MCF 10A (cell line): Measurements from ENCODE around the gene C2CD2. TPM values are rescaled to one million over a fixed set of nuclear protein-coding genes. Genes with fewer than 3 reads are reported as not detected.

ENCODE experiments used
- BruUV-seq: library from RNA; stranded (reverse); fragments of 400-500 nt; replicated peaks from 2 replicates; lab custom pipeline; 2021; lab: Mats Ljungman, UMichigan
- CTCF ChIA-PET: fragments of 300-600 bp; sonication (Branson Sonifier 250); formaldehyde crosslinking; extraction: SDS; loops from one replicate; lab custom pipeline; 2021; ENCODE audit warnings: antibody characterized with exemption, inconsistent platforms; lab: Yijun Ruan, JAX
- POLR2A ChIA-PET: fragments of 300-600, 350-650 bp; sonication (Branson Sonifier 250); formaldehyde crosslinking; extraction: SDS; loops from one replicate; lab custom pipeline; 2020; ENCODE audit warnings: antibody characterized with exemption, inconsistent platforms; lab: Yijun Ruan, JAX
- DNase-seq: peaks from one replicate; pipeline ENCODE4 v3.0.0-alpha.2; 2018; ENCODE audit not compliant: unreplicated experiment
- H3K27ac Mint-ChIP-seq: one replicate; pipeline ENCODE4 v1.8.0; 2022; ENCODE audit warnings: mild to moderate bottlenecking, low read depth, mixed read lengths; ENCODE audit not compliant: unreplicated experiment
- H3K27me3 Mint-ChIP-seq: one replicate; pipeline ENCODE4 v1.8.0; 2022; ENCODE audit warnings: mixed read lengths; ENCODE audit not compliant: insufficient read depth, unreplicated experiment
- H3K36me3 Mint-ChIP-seq: one replicate; pipeline ENCODE4 v1.8.0; 2022; ENCODE audit warnings: mild to moderate bottlenecking, moderate library complexity, mixed read lengths; ENCODE audit not compliant: insufficient read depth, unreplicated experiment
- H3K4me1 Mint-ChIP-seq: one replicate; pipeline ENCODE4 v1.8.0; 2022; ENCODE audit warnings: mixed read lengths; ENCODE audit not compliant: insufficient read depth, unreplicated experiment
- H3K4me3 Mint-ChIP-seq: one replicate; pipeline ENCODE4 v1.8.0; 2022; ENCODE audit warnings: mild to moderate bottlenecking, moderate library complexity, mixed read lengths; ENCODE audit not compliant: unreplicated experiment
- H3K9me3 Mint-ChIP-seq: one replicate; pipeline ENCODE4 v1.8.0; 2022; ENCODE audit warnings: mixed read lengths; ENCODE audit not compliant: unreplicated experiment
- intact Hi-C: fragments of 100-400 bp; cut with micrococcal nuclease; formaldehyde crosslinking; loops from 2 replicates; pipeline ENCODE4 v1.14.1; 2022
- total RNA-seq: library from RNA; stranded (reverse); gene quantifications from 2 replicates; pipeline ENCODE4 v1.2.3, GENCODE V29; 2022
- TF ChIP-seq, protein P1 (sequence below): fragments of 200-600 bp; IDR thresholded peaks from one replicate; pipeline ENCODE4 v1.8.0; 2022; ENCODE audit warnings: antibody characterized with exemption, mild to moderate bottlenecking; ENCODE audit not compliant: unreplicated experiment

The C2CD2 gene
- total RNA-seq, 1 experiment from 2014 or later: 25.1 TPM

GRCh38 chr21:41932191-41932575 is 21.6 kb downstream of the C2CD2 start:
- no TSS peak for BruUV-seq
- no peaks in the 10 kb centered on the region for H3K27me3 Mint-ChIP-seq
- DNase-seq: peak; percentile 91
- intact Hi-C loops: loop anchor here (2.0 kb wide), 2 partner anchors 21 to 53 kb away; partner anchors contain the start of gene PRDM15
- ChIA-PET CTCF (interaction anchor here (0.6 to 1.7 kb wide), 7 partner anchors 16 to 193 kb away, joined by 3 to 6 read pairs (median 3); no protein-coding TSS in a partner anchor), POLR2A (interaction anchor here (0.6 to 3.6 kb wide), 10 partner anchors 16 to 320 kb away, joined by 3 to 14 read pairs (median 5); partner anchors contain the start of genes PRDM15 and ZBTB21)
- TF ChIP-seq, protein P1, sequence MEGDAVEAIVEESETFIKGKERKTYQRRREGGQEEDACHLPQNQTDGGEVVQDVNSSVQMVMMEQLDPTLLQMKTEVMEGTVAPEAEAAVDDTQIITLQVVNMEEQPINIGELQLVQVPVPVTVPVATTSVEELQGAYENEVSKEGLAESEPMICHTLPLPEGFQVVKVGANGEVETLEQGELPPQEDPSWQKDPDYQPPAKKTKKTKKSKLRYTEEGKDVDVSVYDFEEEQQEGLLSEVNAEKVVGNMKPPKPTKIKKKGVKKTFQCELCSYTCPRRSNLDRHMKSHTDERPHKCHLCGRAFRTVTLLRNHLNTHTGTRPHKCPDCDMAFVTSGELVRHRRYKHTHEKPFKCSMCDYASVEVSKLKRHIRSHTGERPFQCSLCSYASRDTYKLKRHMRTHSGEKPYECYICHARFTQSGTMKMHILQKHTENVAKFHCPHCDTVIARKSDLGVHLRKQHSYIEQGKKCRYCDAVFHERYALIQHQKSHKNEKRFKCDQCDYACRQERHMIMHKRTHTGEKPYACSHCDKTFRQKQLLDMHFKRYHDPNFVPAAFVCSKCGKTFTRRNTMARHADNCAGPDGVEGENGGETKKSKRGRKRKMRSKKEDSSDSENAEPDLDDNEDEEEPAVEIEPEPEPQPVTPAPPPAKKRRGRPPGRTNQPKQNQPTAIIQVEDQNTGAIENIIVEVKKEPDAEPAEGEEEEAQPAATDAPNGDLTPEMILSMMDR: no peak
- peak overlapping the region; percentile 84 for H3K27ac Mint-ChIP-seq
- peaks cover 21% of the 10 kb centered on the region for H3K36me3 Mint-ChIP-seq
- peak overlapping the region; percentile 48 for H3K4me3 Mint-ChIP-seq
- H3K9me3 Mint-ChIP-seq: no peaks in the 10 kb centered on the region
- H3K4me1 Mint-ChIP-seq: peaks cover 36% of the 10 kb centered on the region

- BruUV-seq: no TSS peak
- Mint-ChIP-seq H3K27me3 (no peaks in the 10 kb centered on the region), H3K9me3 (no peaks in the 10 kb centered on the region), H3K4me1 (peaks cover 45% of the 10 kb centered on the region), H3K36me3 (peaks cover 21% of the 10 kb centered on the region), H3K27ac (peak overlapping the region; percentile 4), H3K4me3 (peak overlapping the region; percentile 27)
- CTCF ChIA-PET: interaction anchor here (0.7 to 1.2 kb wide), 3 partner anchors 107 to 190 kb away, joined by 3 to 4 read pairs (median 3); no protein-coding TSS in a partner anchor
- TF ChIP-seq, protein P1: no peak
- POLR2A ChIA-PET: interaction anchor here (0.7 to 3.6 kb wide), 6 partner anchors 21 to 583 kb away, joined by 3 to 14 read pairs (median 6); partner anchors contain the start of gene ZBTB21
- intact Hi-C loops: no loop called here
- peak; percentile 76 for DNase-seq
Observed at GRCh38 chr21:41931041-41931451, 22.8 kb downstream of the C2CD2 start.

DNA sequence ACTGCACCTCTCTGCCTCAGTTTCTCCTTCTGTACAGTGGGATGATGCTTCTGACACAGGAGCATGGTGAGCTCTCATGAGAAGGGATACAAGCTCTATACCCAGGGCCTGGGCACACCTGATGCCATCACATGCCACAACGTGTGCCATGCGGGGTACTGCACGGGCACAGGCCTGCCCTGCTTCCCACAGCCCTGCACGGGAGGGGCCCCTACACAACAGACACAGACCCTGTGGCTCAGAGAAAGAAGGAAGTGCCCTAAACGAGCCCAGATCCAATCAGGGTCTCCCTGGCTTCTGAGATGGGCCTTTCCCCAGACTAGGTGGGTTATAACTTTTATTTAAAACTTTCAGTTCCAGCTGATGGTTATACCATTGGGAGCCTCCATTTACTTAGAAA is 24.6 kb downstream of the C2CD2 start:
- Mint-ChIP-seq H3K36me3 (peaks cover 10% of the 10 kb centered on the region), H3K9me3 (no peaks in the 10 kb centered on the region), H3K27me3 (no peaks in the 10 kb centered on the region), H3K4me3 (no peak overlapping the region), H3K4me1 (peaks cover 46% of the 10 kb centered on the region), H3K27ac (no peak overlapping the region)
- TF ChIP-seq, protein P1: no peak
- ChIA-PET CTCF (interaction anchor here (0.6 to 1.4 kb wide), 5 partner anchors 9 to 1374 kb away, joined by 3 to 4 read pairs (median 3); no protein-coding TSS in a partner anchor), POLR2A (interaction anchor here (0.6 to 1.3 kb wide), 3 partner anchors 9 to 167 kb away, joined by 3 read pairs; no protein-coding TSS in a partner anchor)
- intact Hi-C loops: no loop called here
- no TSS peak for BruUV-seq
- no peak for DNase-seq

GRCh38 chr21:41928621-41929220 is 25.1 kb downstream of the C2CD2 start:
- Mint-ChIP-seq H3K27ac (no peak overlapping the region), H3K27me3 (no peaks in the 10 kb centered on the region), H3K9me3 (no peaks in the 10 kb centered on the region), H3K4me3 (no peak overlapping the region), H3K36me3 (peaks cover 10% of the 10 kb centered on the region), H3K4me1 (peaks cover 50% of the 10 kb centered on the region)
- POLR2A ChIA-PET: interaction anchor here (0.6 to 1.1 kb wide), 2 partner anchors 40 to 167 kb away, joined by 3 read pairs; no protein-coding TSS in a partner anchor
- no peak for DNase-seq
- intact Hi-C loops: no loop called here
- TF ChIP-seq, protein P1: no peak
- CTCF ChIA-PET: interaction anchor here (0.6 to 1.4 kb wide), 2 partner anchors 112 to 298 kb away, joined by 3 to 4 read pairs; no protein-coding TSS in a partner anchor
- BruUV-seq: no TSS peak
